Breast epithelium (tissue), 4 donors: ENCODE results near the gene CSRNP2. TPM values are rescaled to one million over a fixed set of nuclear protein-coding genes. Genes with fewer than 3 reads are reported as not detected.
"Not testable (repeated sequence)": the region's sequence is repeated elsewhere in the genome, so short reads cannot be mapped to it uniquely, and the experiment has no call there.

Experiments
- DNase-seq, 2 donors: peaks; one replicate each; pipeline ENCODE4 v3.0.0-alpha.2; 2019; ENCODE audit warnings: low spot score in 2 of 2
- H3K27ac ChIP-seq, 2 donors: fragments of 200-600 bp; sonication (generic) in 1 of 2; one replicate each; pipeline ENCODE4 v1.5.1; 2016 to 2019; ENCODE audit warnings: mild to moderate bottlenecking in 1 of 2
- H3K27me3 ChIP-seq, 2 donors: fragments of 200-600 bp; sonication (generic) in 1 of 2; one replicate each; pipeline versions ENCODE4 v1.5.1 to v1.6.0; 2017 to 2019; ENCODE audit warnings: control low read depth in 1 of 2, mild to moderate bottlenecking in 1 of 2
- H3K36me3 ChIP-seq: fragments of 200-600 bp; one replicate; pipeline ENCODE4 v1.5.1; 2019
- H3K4me1 ChIP-seq, 2 donors: fragments of 200-600 bp; sonication (generic); one replicate each; pipeline ENCODE4 v1.5.1; 2016 to 2019; ENCODE audit warnings: control low read depth in 1 of 2
- H3K4me3 ChIP-seq, 3 donors: fragments of 200-600 bp; sonication (generic); 1 replicate in 2 of 3; 2 replicates in 1 of 3; pipeline ENCODE4 v1.5.1; 2016 to 2019; ENCODE audit warnings: mild to moderate bottlenecking in 3 of 3, moderate library complexity in 2 of 3
- H3K9me3 ChIP-seq, 2 donors: fragments of 200-600 bp; sonication (generic) in 1 of 2; one replicate each; pipeline ENCODE4 v1.5.1; 2016 to 2019; ENCODE audit warnings: control low read depth in 1 of 2
- POLR2A ChIP-seq: fragments of 450-650 bp; IDR thresholded peaks from one replicate; pipeline ENCODE4 v1.6.1; 2016; ENCODE audit warnings: antibody characterized with exemption, mild to moderate bottlenecking, moderate library complexity
- POLR2AphosphoS5 ChIP-seq, 3 donors: sonication (generic); formaldehyde crosslinking; IDR thresholded peaks; one replicate each; pipeline ENCODE4 v1.6.1; 2017; ENCODE audit warnings: antibody characterized with exemption in 3 of 3
- intact Hi-C: fragments of 100-400 bp; cut with DNase I; formaldehyde crosslinking; loops from one replicate; pipeline ENCODE4 v1.15.1; 2023; ENCODE audit warnings: low total_unique reads
- total RNA-seq, 3 donors: library from RNA; depleted of rRNA; stranded (reverse); fragments of >200 nt; gene quantifications; one replicate each; pipeline ENCODE4 v1.1.0, GENCODE V29; 2016
- TF ChIP-seq, protein P1 (sequence below), 3 donors: fragments of 450-650 bp; IDR thresholded peaks; one replicate each; pipeline ENCODE4 v1.5.1; 2016 to 2017; ENCODE audit warnings: antibody characterized with exemption in 3 of 3, mild to moderate bottlenecking in 3 of 3, moderate library complexity in 3 of 3

CSRNP2 gene
- total RNA-seq, 3 donors from 2014 or later: 20.2 to 37.3 (median 35.7) TPM

DNA sequence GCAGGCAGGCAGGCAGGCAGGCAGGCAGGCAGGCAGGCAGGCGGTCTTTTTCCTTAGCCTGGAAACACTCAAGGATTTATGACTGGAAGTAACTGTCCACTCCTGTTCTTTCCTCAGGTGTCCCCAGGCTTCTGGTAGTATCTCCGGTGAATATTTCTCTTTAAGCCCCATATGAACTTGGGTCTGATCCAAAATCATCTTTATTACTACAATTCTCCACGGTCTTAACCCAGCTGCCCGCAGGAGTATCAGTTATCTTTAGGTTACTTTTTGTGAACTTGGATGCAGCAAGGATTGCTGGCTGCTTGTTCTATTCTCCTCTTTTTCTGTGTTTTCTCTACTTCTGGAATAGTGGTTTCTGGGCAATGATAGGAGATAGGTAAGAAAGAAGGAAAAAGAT lies 3.3 kb downstream of the CSRNP2 start:
- no peaks in the 10 kb centered on the region for H3K9me3 ChIP-seq
- H3K27ac ChIP-seq: no peak overlapping the region
- H3K4me1 ChIP-seq: peaks cover 0 to 4% of the 10 kb centered on the region in 2 donors
- H3K4me3 ChIP-seq: no peak overlapping the region
- H3K36me3 ChIP-seq: no peaks in the 10 kb centered on the region
- intact Hi-C loops: no loop called here
- DNase-seq: no peak
- H3K27me3 ChIP-seq: no peaks in the 10 kb centered on the region
- TF ChIP-seq POLR2A (no peak), POLR2AphosphoS5 (IDR thresholded peaks at IDR 0.05) (no peak)
- TF ChIP-seq, protein P1, sequence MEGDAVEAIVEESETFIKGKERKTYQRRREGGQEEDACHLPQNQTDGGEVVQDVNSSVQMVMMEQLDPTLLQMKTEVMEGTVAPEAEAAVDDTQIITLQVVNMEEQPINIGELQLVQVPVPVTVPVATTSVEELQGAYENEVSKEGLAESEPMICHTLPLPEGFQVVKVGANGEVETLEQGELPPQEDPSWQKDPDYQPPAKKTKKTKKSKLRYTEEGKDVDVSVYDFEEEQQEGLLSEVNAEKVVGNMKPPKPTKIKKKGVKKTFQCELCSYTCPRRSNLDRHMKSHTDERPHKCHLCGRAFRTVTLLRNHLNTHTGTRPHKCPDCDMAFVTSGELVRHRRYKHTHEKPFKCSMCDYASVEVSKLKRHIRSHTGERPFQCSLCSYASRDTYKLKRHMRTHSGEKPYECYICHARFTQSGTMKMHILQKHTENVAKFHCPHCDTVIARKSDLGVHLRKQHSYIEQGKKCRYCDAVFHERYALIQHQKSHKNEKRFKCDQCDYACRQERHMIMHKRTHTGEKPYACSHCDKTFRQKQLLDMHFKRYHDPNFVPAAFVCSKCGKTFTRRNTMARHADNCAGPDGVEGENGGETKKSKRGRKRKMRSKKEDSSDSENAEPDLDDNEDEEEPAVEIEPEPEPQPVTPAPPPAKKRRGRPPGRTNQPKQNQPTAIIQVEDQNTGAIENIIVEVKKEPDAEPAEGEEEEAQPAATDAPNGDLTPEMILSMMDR (IDR thresholded peaks at IDR 0.05): no peak

DNA sequence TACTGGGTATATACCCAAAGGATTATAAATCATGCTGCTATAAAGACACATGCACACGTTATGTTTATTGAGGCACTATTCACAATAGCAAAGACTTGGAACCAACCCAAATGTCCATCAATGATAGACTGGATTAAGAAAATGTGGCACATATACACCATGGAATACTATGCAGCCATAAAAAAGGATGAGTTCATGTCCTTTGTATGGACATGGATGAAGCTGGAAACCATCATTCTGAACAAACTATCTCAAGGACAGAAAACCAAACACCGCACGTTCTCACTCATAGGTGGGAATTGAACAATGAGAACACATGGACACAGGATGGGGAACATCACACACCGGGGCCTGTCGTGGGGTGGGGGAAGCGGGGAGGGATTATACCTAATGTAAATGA lies 4.5 kb downstream of the CSRNP2 start:
- H3K4me3 ChIP-seq, H3K4me1 ChIP-seq, intact Hi-C loops, H3K9me3 ChIP-seq, H3K36me3 ChIP-seq, H3K27me3 ChIP-seq, H3K27ac ChIP-seq, DNase-seq: not testable (repeated sequence)

DNA sequence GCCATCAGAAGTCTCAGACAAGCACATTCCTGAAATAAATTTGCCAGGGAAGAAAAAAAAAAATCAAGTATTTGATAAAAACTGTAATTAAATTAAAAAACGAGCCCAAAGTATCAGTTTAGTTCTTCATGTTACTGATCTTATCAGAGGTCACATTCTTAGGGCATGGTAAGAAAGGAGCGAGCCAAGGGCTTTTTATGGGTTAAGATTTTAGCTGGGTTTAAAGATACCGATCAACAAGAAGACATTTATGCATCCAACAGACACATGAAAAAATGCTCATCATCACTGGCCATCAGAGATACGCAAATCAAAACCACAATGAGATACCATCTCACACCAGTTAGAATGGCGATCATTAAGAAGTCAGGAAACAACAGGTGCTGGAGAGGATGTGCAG lies 5.0 kb downstream of the CSRNP2 start:
- H3K27me3 ChIP-seq, H3K4me3 ChIP-seq, H3K27ac ChIP-seq, H3K9me3 ChIP-seq, H3K4me1 ChIP-seq, H3K36me3 ChIP-seq, intact Hi-C loops, DNase-seq: not testable (repeated sequence)

DNA sequence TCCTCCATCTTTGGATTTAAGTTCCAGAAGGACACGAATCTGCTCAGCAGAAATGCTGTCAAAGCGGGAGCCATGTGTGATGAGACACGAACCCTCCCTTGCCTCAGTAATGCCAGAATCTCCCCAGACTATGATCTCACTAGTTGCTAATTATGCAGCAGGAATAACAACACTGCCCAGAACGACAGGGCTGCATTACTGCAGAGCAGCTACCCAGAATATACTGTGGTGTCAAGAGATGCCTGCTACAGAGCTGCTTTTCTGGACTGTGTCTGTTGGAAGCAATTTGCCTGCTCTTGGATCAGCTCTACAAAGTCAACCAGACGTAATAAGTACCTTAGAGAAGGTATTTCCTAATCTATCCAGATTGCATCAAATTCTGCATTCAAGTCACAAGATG lies 5.5 kb downstream of the CSRNP2 start:
- peaks cover 0 to 4% of the 10 kb centered on the region in 2 donors for H3K4me1 ChIP-seq
- TF ChIP-seq, protein P1 (IDR thresholded peaks at IDR 0.05): no peak
- TF ChIP-seq POLR2A (no peak), POLR2AphosphoS5 (IDR thresholded peaks at IDR 0.05) (no peak)
- H3K9me3 ChIP-seq: no peaks in the 10 kb centered on the region
- no peaks in the 10 kb centered on the region for H3K27me3 ChIP-seq
- H3K36me3 ChIP-seq: no peaks in the 10 kb centered on the region
- no peak overlapping the region for H3K4me3 ChIP-seq
- H3K27ac ChIP-seq: peak overlapping the region in 1 of 2 donors; percentile 3
- intact Hi-C loops: no loop called here
- no peak for DNase-seq

DNA sequence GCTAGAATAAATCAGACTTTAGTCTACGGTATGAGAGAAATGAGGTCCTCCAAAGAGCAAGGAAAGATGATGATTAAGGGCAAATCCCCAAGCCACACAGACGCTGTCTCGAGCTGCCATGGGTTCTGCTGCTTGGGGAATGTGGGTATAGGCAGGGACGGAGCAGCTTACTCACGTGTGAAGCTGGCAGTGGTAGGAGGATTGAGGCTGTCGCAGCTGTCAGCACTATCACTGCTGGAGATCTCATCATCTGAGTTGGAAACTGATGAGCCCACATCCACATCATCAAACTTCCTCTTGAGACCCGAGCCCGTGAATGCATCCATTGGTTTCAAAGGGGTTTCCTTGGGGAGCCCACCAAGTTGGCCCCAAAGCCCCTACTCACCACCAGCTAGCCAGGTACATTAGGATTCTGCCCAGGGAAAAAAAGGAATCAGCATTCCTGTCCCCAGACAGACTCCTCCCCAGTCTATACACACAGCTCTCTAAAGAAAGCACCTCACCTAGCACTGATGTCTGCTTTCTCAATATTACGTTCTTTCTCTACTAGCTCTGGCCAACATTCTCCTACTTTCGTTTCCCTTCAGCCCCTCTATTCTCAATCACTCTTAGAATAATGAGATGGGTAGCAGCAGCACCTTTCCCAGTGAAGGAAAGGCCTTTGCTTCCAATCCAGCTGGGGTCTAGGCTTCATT lies 7.0 kb downstream of the CSRNP2 start:
- H3K4me1 ChIP-seq: no peaks in the 10 kb centered on the region

DNA sequence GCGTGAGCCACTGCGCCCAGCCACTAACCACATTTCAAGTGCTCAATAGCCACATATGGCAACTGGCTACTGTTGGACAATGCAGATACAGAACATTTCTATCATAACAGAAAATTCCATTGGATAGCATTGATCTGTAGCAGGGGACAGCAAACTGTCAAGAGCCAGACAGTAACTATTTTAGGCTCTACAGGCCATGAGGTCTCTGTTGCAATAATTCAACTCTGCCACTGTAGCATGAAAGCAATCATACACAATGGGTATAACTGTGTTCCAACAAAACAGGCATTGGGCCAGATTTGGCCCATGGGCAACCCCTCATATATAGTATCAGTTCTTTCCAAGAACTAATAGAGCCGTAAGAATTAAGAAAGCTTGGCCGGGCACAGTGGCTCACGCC lies 8.0 kb downstream of the CSRNP2 start:
- TF ChIP-seq, protein P1 (IDR thresholded peaks at IDR 0.05): no peak
- TF ChIP-seq POLR2AphosphoS5 (IDR thresholded peaks at IDR 0.05): no peak
- no peak for TF ChIP-seq POLR2A
- no peak for DNase-seq
- H3K27me3 ChIP-seq: no peaks in the 10 kb centered on the region
- H3K4me1 ChIP-seq: no peaks in the 10 kb centered on the region
- no peaks in the 10 kb centered on the region for H3K9me3 ChIP-seq
- intact Hi-C loops: no loop called here
- no peaks in the 10 kb centered on the region for H3K36me3 ChIP-seq
- H3K4me3 ChIP-seq: no peak overlapping the region
- no peak overlapping the region for H3K27ac ChIP-seq

More for the DNA sequence above, 7.0 kb downstream of the CSRNP2 start:
- H3K9me3 ChIP-seq: no peaks in the 10 kb centered on the region
- intact Hi-C loops: no loop called here
- H3K36me3 ChIP-seq: no peaks in the 10 kb centered on the region
- no peaks in the 10 kb centered on the region for H3K27me3 ChIP-seq
- no peak overlapping the region for H3K4me3 ChIP-seq
- DNase-seq: no peak
- peak overlapping the region; percentile 17 to 32 for H3K27ac ChIP-seq
- TF ChIP-seq POLR2AphosphoS5 (IDR thresholded peaks at IDR 0.05): no peak
- TF ChIP-seq, protein P1 (IDR thresholded peaks at IDR 0.05): no peak
- no peak for TF ChIP-seq POLR2A
